Stomach (tissue), 9 donors: ENCODE results near the gene PFKFB2. TPM values are rescaled to one million over a fixed set of nuclear protein-coding genes. Genes with fewer than 3 reads are reported as not detected.
"Not testable (repeated sequence)": the region's sequence is repeated elsewhere in the genome, so short reads cannot be mapped to it uniquely, and the experiment has no call there.

Source experiments
- DNase-seq, 2 donors: peaks; one replicate each; pipeline versions ENCODE4 v3.0.0 to v3.0.0-alpha.2; 2013 to 2019
- H3K27ac ChIP-seq, 5 donors: fragments of 200-600 bp in 4 of 5; sonication (generic) in 4 of 5; one replicate each; pipeline ENCODE4 v1.5.1; 2013 to 2019; ENCODE audit warnings: mild to moderate bottlenecking in 1 of 5, moderate library complexity in 1 of 5
- H3K27me3 ChIP-seq, 3 donors: fragments of 200-600 bp; sonication (generic); one replicate each; pipeline ENCODE4 v1.5.1; 2017 to 2019; ENCODE audit warnings: mixed run types in 1 of 3
- H3K36me3 ChIP-seq, 4 donors: fragments of 200-600 bp; sonication (generic); 1 replicate in 3 of 4; 2 replicates in 1 of 4; pipeline ENCODE4 v1.5.1; 2016 to 2019
- H3K4me1 ChIP-seq, 4 donors: fragments of 200-600 bp; sonication (generic); one replicate each; pipeline ENCODE4 v1.5.1; 2016 to 2019
- H3K4me3 ChIP-seq, 4 donors: fragments of 200-600 bp; sonication (generic) in 3 of 4; one replicate each; pipeline ENCODE4 v1.5.1; 2016 to 2019; ENCODE audit warnings: mild to moderate bottlenecking in 1 of 4
- H3K9me3 ChIP-seq, 4 donors: fragments of 200-600 bp; sonication (generic); one replicate each; pipeline ENCODE4 v1.5.1; 2016 to 2019
- EP300 ChIP-seq: sonication (generic); formaldehyde crosslinking; IDR thresholded peaks from one replicate; pipeline ENCODE4 v1.6.1; 2017; ENCODE audit warnings: antibody characterized with exemption
- POLR2A ChIP-seq, 4 donors: fragments of 450-650 bp; IDR thresholded peaks; one replicate each; pipeline ENCODE4 v1.6.1; 2016; ENCODE audit warnings: antibody characterized with exemption in 4 of 4, control low read depth in 2 of 4, mild to moderate bottlenecking in 1 of 4, moderate library complexity in 1 of 4
- POLR2AphosphoS5 ChIP-seq, 3 donors: sonication (generic); formaldehyde crosslinking; IDR thresholded peaks; one replicate each; pipeline ENCODE4 v1.6.1; 2016; ENCODE audit warnings: antibody characterized with exemption in 3 of 3
- WGBS, 5 donors: extraction: QIAGEN DNeasy Blood & Tissue Kit in 3 of 5; methylation state at CpG; one replicate each; pipeline versions ENCODE4 v1.1.5 to v1.1.7; 2013 to 2018; 5-methylcytosine and 5-hydroxymethylcytosine counted together
- intact Hi-C: fragments of 100-400 bp; cut with DNase I; formaldehyde crosslinking; loops from one replicate; pipeline ENCODE4 v1.15.1; 2023; ENCODE audit warnings: low total_unique reads
- polyA plus RNA-seq, 3 donors: library from polyadenylated mRNA; stranded (reverse); fragments of 200-250 nt; gene quantifications; one replicate each; pipeline ENCODE4 v1.2.3, GENCODE V29; 2013
- total RNA-seq, 5 donors: library from RNA; depleted of rRNA; stranded (reverse); fragments of >200 nt; gene quantifications; one replicate each; pipeline versions ENCODE4 v1.1.0 to v1.2.3, GENCODE V29; 2014 to 2016
- TF ChIP-seq, protein P1 (sequence below), 7 experiments: fragments of 450-650 bp in 4 of 7; fragments of 200-600 bp in 3 of 7; sonication (generic) in 3 of 7; IDR thresholded peaks; one replicate each; pipeline ENCODE4 v1.5.1; 2016 to 2019; ENCODE audit warnings: antibody characterized with exemption in 7 of 7, control low read depth in 2 of 7, mild to moderate bottlenecking in 1 of 7
- donor health status: healthy with polysubstance abuse.
- donor health status: Bipolar disorder and iron deficiency.
- donor health status: healthy.

PFKFB2 gene
- total and polyA plus RNA-seq, 8 donors = 2.3 to 97.3 (median 15.4) TPM

DNA sequence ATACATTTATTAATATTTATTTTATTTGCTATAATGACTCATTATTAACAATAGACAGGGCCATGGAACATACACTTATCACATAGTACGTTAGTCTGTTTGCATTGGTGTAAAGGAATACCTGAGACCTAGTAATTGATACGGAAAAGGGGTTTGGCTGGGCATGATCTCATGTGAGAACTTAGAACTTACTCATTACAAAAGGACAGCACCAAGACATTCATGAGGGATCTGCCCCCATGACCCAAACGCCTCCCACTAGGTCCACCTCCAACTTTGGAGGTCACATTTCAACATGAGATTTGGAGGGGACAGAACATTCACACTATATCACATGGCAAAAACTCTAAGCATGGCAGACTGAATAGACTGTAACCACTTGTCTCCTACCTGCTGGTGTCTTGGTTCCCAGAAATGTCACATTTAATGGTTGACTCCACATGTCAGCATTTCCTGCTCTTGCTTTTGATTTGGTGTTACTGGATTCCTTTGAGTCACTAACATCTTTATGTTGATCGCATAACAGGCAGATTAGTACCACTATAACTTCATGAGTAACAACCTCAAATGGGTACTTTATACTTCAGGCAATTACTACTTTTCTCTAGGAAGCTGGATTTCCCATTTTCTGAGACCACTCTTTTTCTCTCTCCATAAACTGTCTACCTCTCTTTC, 17.1 kb upstream of the PFKFB2 start:
- no peaks in the 10 kb centered on the region for H3K9me3 ChIP-seq
- WGBS, 5 donors = 59 to 76% (median 64%) methylated on average over 4 of the region's 4 CpGs
- peaks cover 5 to 15% (median 9%) of the 10 kb centered on the region in 4 donors for H3K4me1 ChIP-seq
- DNase-seq = no peak
- peak overlapping the region in 4 of 5 donors; percentile 21 to 91 (median 42) for H3K27ac ChIP-seq
- no peaks in the 10 kb centered on the region for H3K36me3 ChIP-seq
- no peaks in the 10 kb centered on the region for H3K27me3 ChIP-seq
- intact Hi-C loops = no loop called here
- TF ChIP-seq EP300 (no peak), POLR2A (IDR thresholded peaks at IDR 0.05) (no peak), POLR2AphosphoS5 (IDR thresholded peaks at IDR 0.05) (no peak)
- TF ChIP-seq, protein P1, sequence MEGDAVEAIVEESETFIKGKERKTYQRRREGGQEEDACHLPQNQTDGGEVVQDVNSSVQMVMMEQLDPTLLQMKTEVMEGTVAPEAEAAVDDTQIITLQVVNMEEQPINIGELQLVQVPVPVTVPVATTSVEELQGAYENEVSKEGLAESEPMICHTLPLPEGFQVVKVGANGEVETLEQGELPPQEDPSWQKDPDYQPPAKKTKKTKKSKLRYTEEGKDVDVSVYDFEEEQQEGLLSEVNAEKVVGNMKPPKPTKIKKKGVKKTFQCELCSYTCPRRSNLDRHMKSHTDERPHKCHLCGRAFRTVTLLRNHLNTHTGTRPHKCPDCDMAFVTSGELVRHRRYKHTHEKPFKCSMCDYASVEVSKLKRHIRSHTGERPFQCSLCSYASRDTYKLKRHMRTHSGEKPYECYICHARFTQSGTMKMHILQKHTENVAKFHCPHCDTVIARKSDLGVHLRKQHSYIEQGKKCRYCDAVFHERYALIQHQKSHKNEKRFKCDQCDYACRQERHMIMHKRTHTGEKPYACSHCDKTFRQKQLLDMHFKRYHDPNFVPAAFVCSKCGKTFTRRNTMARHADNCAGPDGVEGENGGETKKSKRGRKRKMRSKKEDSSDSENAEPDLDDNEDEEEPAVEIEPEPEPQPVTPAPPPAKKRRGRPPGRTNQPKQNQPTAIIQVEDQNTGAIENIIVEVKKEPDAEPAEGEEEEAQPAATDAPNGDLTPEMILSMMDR (IDR thresholded peaks at IDR 0.05) = no peak
- H3K4me3 ChIP-seq = no peak overlapping the region

GRCh38 chr1:207036865-207037264, 16.2 kb upstream of the PFKFB2 start:
- Histone ChIP-seq H3K27ac (no peak overlapping the region), H3K9me3 (no peaks in the 10 kb centered on the region), H3K27me3 (no peaks in the 10 kb centered on the region), H3K4me3 (no peak overlapping the region), H3K36me3 (no peaks in the 10 kb centered on the region), H3K4me1 (peaks cover 5 to 15% (median 9%) of the 10 kb centered on the region in 4 donors)
- DNase-seq = no peak
- no peak for TF ChIP-seq POLR2AphosphoS5 (IDR thresholded peaks at IDR 0.05)
- no peak for TF ChIP-seq POLR2A (IDR thresholded peaks at IDR 0.05)
- TF ChIP-seq, protein P1 (IDR thresholded peaks at IDR 0.05) = no peak
- no peak for TF ChIP-seq EP300
- WGBS, 5 donors = 89 to 100% (median 96%) methylated on average over 1 of the region's 1 CpG
- intact Hi-C loops = no loop called here

DNA sequence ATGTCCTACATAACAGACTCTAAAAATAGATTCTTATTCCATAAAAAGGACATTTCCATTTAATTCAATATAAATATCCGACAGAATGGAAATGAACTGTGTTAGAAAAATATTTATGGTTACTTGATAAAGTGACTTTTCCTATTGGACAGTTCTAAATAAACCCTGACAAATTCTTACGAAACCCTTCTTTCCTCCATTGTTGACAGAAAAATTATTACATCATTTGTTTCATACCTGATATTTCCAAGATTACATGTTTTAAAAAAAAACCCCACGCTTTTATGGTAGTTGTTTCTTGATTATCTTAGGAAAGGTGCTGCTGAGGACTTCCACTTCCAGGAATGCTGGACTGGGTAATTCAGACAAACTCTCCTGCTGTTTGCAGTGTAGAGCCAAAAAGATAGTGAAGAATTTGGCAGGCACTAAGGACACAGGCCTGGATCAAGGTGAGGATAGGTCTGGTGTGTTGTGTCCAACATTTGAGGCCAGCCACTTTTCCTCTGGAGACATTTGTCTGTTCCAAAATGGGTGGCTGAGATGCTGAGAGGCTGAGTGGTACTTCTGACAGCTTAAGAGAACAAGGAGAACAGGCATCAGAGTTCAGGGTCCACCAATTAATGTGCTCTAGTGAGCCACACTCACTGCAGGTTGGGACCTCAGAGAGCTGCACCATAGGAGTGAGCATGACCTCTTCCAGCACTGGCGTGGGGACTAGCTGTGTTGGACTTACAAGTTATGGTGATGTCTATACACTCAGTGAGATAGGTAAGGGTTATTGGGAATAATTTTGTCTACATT, 13.5 kb upstream of the PFKFB2 start:
- Histone ChIP-seq H3K4me3 (no peak overlapping the region), H3K9me3 (no peaks in the 10 kb centered on the region), H3K4me1 (peaks cover 0 to 22% (median 6%) of the 10 kb centered on the region in 4 donors), H3K27me3 (no peaks in the 10 kb centered on the region), H3K36me3 (no peaks in the 10 kb centered on the region), H3K27ac (peak overlapping the region in 3 of 5 donors; percentile 1 to 61 (median 13))
- no peak for DNase-seq
- 46 to 68% (median 53%) methylated on average over 4 of the region's 4 CpGs for WGBS, 5 donors
- no peak for TF ChIP-seq POLR2AphosphoS5 (IDR thresholded peaks at IDR 0.05)
- no peak for TF ChIP-seq EP300
- TF ChIP-seq POLR2A (IDR thresholded peaks at IDR 0.05) = no peak
- TF ChIP-seq, protein P1 (IDR thresholded peaks at IDR 0.05) = no peak
- intact Hi-C loops = no loop called here

- TF ChIP-seq POLR2A (IDR thresholded peaks at IDR 0.05) = no peak
- Histone ChIP-seq H3K4me3 (no peak overlapping the region), H3K9me3 (no peaks in the 10 kb centered on the region), H3K27me3 (no peaks in the 10 kb centered on the region), H3K27ac (peak overlapping the region in 1 of 5 donors; percentile 1), H3K36me3 (no peaks in the 10 kb centered on the region), H3K4me1 (peaks cover 0 to 28% (median 9%) of the 10 kb centered on the region in 4 donors)
- no peak for DNase-seq
- intact Hi-C loops = no loop called here
- 46 to 60% (median 56%) methylated on average over 3 of the region's 3 CpGs for WGBS, 5 donors
These were observed 12.9 kb upstream of the PFKFB2 start for GRCh38 chr1:207040181-207040533.

- H3K4me3 ChIP-seq, intact Hi-C loops, H3K27ac ChIP-seq, DNase-seq, H3K27me3 ChIP-seq, H3K9me3 ChIP-seq, H3K36me3 ChIP-seq: not testable (repeated sequence)
- H3K4me1 ChIP-seq = peaks cover 0 to 40% (median 20%) of the 10 kb centered on the region in 4 donors
- WGBS, 5 donors = 85 to 96% (median 89%) methylated on average over 2 of the region's 2 CpGs
These were observed 11.7 kb upstream of the PFKFB2 start for GRCh38 chr1:207041397-207041796.
